GM21367 (cell line): Measurements from ENCODE around the gene SLC17A9.
A peak's percentile ranks its signal among the peaks of the same experiment; 100 is the strongest.

Experiments used
- ATAC-seq: cut with Tn5 transposase; IDR thresholded peaks from one replicate; pipeline ENCODE4 v1.9.1; 2021; ENCODE audit not compliant: unreplicated experiment

Gene SLC17A9

GRCh38 chr20:62937268-62938104, 15.0 kb upstream of the SLC17A9 start:
- peak; percentile 74 for ATAC-seq

- peak; percentile 41 for ATAC-seq
Measured at GRCh38 chr20:62938105-62938888, 14.2 kb upstream of the SLC17A9 start, which contains the start of gene GID8. TSS of gene GID8 (plus strand) at chr20:62938147. CDS start at chr20:62941503, 3,356 bp downstream.

DNA sequence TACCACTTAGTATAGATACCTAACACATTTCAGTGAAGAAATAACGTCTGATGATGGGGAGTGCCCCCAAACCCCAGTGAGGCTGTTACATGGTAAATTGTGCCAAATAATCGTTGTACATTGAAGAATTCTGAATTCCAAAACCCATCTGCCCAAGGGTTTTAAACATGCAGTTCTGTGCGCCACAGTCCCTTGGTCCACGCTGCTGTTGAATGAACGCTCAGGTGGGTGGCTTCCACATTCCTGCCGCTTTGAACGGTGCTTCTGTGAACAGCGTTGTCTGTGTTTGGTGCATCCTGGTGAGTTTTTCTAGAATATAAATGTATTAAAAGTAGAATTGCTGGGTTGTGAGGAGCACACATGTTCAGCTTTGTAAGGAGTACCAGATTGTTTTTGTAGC, 11.6 kb upstream of the SLC17A9 start:
- ATAC-seq, result no peak

DNA sequence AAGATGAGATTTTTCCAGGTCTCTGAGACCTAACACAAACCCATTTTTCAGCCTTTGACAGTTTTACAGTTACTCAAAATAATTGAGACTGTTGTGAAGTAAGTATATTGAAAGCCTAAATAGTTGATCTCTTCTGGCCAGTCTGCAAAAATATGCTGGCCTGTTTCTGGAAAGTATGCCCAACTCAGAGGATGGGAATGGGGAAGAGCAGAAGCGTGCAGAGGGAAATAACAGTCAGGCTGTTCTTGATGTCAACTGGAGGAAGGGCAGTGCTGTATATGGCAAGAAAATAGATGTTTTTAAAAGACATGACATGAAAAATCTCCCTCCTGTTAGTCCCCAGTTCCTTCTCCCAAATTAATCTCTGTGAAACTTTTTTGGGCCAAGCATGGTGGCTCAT, 10.7 kb upstream of the SLC17A9 start:
- ATAC-seq, result no peak

GRCh38 chr20:62942456-62942855, 10.1 kb upstream of the SLC17A9 start:
- no peak for ATAC-seq

GRCh38 chr20:62943396-62943795, 9.1 kb upstream of the SLC17A9 start:
- ATAC-seq, result no peak

GRCh38 chr20:62944184-62944583, 8.3 kb upstream of the SLC17A9 start:
- ATAC-seq, result no peak

GRCh38 chr20:62944746-62945145, 7.8 kb upstream of the SLC17A9 start:
- ATAC-seq, result no peak

GRCh38 chr20:62945771-62946339, 6.7 kb upstream of the SLC17A9 start:
- ATAC-seq, result no peak

DNA sequence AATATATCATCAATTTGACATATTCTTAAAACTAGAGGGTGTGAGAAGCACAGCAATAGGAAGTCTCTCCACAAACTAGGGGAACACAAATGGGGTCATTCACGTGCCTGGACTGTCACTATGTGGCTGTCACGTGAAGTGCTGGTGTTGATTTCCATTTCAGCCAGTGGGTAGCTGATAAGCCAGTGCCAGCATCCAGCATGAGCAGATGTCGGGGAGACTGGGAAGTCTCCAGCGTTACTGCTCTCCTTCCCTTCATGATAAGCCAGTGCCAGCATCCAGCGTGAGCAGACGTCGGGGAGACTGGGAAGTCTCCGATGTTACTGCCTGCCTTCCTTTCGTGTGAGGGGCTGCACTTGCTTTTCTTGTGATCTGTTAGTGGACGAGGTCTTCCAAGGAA, 5.6 kb upstream of the SLC17A9 start:
- ATAC-seq, result no peak

- no peak for ATAC-seq
Measured at GRCh38 chr20:62947532-62948300, 4.8 kb upstream of the SLC17A9 start.

DNA sequence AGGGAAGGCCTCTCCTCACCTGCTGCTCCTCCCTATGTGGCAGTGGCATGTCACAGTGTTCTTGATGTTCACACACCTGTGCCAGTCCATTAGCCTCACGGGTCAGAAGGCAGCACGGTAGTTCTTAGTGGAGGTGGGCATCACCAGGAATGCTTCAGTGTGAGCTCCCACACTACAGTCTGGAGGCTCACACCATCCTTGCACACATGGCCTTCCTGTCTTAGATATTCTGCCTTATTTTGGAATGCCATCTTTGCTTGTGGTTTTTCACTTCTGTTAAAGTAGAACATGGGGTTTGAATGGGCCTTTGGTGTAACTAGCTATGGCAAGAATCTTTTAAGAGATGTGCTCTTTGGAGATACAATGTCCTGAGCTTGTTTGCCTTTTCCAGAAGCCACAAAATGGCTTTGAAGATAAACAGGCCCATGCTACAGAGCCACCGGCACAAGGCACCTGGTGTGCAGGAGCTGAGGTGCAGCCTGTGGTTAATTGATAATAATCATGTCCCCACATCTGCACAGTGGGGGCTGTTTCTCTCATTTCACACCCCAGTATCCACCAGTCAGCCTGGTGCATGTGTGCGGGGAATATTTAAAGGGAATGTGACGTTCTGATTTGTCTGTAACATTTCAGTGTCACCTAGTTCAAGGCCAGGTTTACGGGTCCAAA, 3.2 kb upstream of the SLC17A9 start:
- no peak for ATAC-seq

DNA sequence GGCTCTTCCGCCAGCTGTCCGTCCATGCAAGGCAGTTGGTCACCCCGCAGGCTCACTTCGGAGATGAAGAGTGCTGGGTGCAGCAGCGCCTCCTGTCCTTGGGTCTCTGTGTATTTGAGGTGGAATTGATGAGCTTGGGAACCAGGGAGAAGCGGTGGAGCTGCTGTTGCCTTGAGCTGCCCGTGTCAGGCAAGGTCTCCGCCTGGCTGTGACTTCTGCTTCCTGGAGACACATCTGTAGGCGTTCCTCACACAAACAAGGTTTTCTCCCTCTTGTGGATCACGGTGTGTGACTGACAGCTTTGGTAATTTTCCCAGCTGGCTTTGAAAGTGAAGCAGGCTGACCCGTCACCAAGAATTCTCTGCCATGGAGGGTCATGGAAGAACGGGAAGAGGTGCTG, 2.5 kb upstream of the SLC17A9 start:
- ATAC-seq, result no peak

DNA sequence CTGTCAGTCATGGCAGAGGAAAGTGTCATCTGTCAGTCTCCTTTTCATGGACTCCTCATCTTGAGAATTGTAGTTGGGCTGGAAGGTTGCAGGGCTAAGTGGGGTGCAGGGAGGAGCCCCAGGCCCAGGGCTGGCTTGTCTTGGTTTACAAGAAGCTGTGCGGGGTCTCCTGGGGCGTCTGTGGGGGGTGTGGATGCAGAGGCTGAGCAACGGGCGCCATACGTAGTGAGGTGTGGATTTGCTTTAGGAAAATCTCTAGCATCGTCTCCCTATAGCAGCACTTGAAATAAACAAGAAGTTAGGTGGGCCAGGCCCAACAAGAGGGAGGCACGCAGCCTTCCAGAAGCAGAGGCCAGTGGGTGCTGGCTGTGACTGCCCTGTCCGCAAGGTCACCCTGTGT, 1.8 kb upstream of the SLC17A9 start:
- ATAC-seq, result no peak

DNA sequence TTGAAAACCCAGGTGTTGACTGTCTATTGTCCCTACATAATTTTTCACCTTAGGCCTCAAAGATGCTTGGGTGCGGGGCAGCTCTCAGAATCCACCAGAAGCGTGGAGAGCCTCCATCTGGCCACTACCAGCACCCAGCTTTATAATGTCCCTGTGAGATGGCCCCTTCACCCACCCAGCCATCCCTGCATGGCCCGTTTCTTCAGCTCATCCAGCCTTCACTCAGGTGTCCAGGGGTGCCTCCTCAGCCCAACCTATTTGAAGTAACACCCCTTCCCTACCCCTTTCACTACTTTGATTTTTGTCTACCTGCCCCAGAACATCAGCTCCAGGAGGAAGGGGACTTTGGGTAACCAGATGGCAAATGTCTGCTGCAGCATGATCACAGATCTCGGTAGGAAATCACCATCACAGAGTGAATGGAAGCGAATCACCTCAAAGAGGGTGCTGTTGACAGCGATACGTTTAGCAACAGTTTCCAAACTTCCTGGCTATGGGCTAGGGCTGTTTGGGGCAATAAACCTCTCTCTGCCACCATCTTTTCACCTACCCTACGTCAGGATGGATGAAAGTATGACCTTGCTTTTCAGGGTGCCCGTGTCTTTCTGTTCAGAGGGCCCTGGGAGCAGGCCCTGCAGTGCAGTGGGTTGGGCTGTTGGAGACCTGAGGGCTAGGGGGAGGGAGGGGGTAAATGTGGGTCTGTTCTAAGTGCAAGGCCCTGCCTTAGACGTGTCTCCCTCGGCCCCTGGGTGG, 1.2 kb upstream of the SLC17A9 start:
- no peak for ATAC-seq

GRCh38 chr20:62951896-62952372, 575 bp upstream of the SLC17A9 start:
- no peak for ATAC-seq

DNA sequence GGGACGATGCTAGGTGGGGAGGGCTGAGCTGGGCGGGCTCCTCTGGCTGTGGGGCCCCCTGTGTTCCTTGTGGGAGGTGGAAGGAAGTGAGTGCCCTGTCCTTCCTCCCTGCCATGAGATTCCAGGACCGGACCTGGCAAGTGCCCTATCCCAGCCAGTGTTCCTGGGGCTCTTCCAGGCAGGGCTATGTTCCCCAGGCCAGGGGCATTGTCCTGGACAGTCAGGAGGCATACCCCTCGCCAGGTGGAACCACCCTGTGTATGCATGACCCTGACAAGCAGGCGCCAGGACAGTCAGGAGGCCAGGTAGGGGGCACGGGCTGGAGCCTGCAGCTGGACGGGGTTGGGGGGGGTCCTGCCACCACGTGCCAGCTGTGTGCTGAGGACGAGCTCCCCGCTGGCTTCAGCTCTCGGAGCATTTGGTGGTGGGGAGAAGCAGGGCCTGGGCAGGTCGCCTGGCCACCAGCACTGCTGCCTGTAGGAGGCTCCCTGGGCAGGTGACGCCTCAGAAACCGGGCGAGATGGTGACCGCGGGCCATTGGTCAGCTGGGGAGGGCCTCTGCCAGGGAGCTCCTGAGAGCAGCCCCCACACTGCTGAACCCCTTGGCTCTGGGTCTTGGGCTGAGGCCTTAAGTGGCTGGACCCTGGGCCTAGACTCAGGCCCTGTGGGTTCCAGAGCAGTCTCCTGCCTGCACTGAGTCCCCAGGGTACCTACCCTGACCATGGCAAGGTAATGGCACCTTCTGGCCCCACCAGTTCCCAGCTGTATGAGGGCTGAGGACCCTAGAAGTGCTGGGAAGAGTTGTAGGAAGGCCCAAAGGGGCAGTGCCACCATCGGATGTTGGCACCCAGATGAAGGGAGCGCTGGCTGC, 694 bp downstream of the SLC17A9 start:
- ATAC-seq, result no peak

GRCh38 chr20:62953839-62954703, 1.6 kb downstream of the SLC17A9 start:
- peak; percentile 63 for ATAC-seq
